HepG2 (cell line): Measurements from ENCODE around the gene C11orf68. TPM values are rescaled to one million over a fixed set of nuclear protein-coding genes. Genes with fewer than 3 reads are reported as not detected.

Experiments used
- ATF7-NPFF ChIP-seq: sonication (generic); formaldehyde crosslinking; IDR thresholded peaks from 2 replicates; pipeline ENCODE4 v1.8.1; 2023; ENCODE audit warnings: mild to moderate bottlenecking, low read depth, missing genetic modification reagents, moderate library complexity
- BCLAF1 ChIP-seq: fragments of 450-650 bp; IDR thresholded peaks from 2 replicates; pipeline ENCODE4 v1.6.1; 2017; ENCODE audit warnings: mild to moderate bottlenecking
- DZIP1 ChIP-seq: sonication (generic); formaldehyde crosslinking; IDR thresholded peaks from 2 replicates; pipeline ENCODE4 v1.5.0; 2020; ENCODE audit warnings: mild to moderate bottlenecking, missing genetic modification reagents
- ELF1 ChIP-seq: sonication (generic); formaldehyde crosslinking; IDR thresholded peaks from 2 replicates; pipeline ENCODE4 v1.4.0; 2020; ENCODE audit warnings: missing genetic modification reagents
- FOXC1 ChIP-seq: sonication (generic); formaldehyde crosslinking; IDR thresholded peaks from 2 replicates; pipeline ENCODE4 v1.8.0; 2022; ENCODE audit warnings: mild to moderate bottlenecking, missing genetic modification reagents, borderline replicate concordance
- GATAD2A ChIP-seq: IDR thresholded peaks from 2 replicates; pipeline ENCODE4 v1.6.1; 2016
- MEF2D ChIP-seq: sonication (generic); formaldehyde crosslinking; IDR thresholded peaks from 2 replicates; pipeline ENCODE4 v1.5.1; 2020; ENCODE audit warnings: mild to moderate bottlenecking, missing genetic modification reagents
- MTA3 ChIP-seq: sonication (generic); formaldehyde crosslinking; IDR thresholded peaks from 2 replicates; pipeline ENCODE4 v1.4.0; 2020; ENCODE audit warnings: missing genetic modification reagents
- PHB2 ChIP-seq: fragments of 450-650 bp; IDR thresholded peaks from 2 replicates; pipeline ENCODE4 v1.6.1; 2018; ENCODE audit not compliant: partially characterized antibody
- POLR2AphosphoS2 ChIP-seq: IDR thresholded peaks from 2 replicates; pipeline ENCODE4 v1.6.1; 2011; ENCODE audit warnings: low read depth, low read length, improper control_type of control experiment
- SIN3A ChIP-seq: IDR thresholded peaks from 2 replicates; pipeline ENCODE4 v1.6.1; 2011; ENCODE audit warnings: low read depth, mild to moderate bottlenecking, control low read depth, low read length, borderline replicate concordance
- SKIL ChIP-seq: sonication (generic); formaldehyde crosslinking; IDR thresholded peaks from 2 replicates; pipeline ENCODE4 v1.8.0; 2022; ENCODE audit warnings: missing genetic modification reagents, mild to moderate bottlenecking, moderate library complexity, borderline replicate concordance
- TERF1 ChIP-seq: sonication (generic); formaldehyde crosslinking; IDR thresholded peaks from 2 replicates; pipeline ENCODE4 v1.8.0; 2022; ENCODE audit warnings: mild to moderate bottlenecking, missing genetic modification reagents, moderate library complexity
- XRCC5 ChIP-seq: fragments of 200-400 bp; formaldehyde crosslinking; optimal IDR thresholded peaks from 2 replicates; pipeline ENCODE3; 2017; ENCODE audit warnings: mild to moderate bottlenecking, low read length
- ZNF205 ChIP-seq: IDR thresholded peaks from 2 replicates; pipeline ENCODE4 v1.6.1; 2018; ENCODE audit warnings: missing biosample characterization, missing genetic modification reagents
- ZNF207 ChIP-seq: fragments of 450-650 bp; IDR thresholded peaks from 2 replicates; pipeline ENCODE4 v1.6.1; 2016; ENCODE audit warnings: antibody characterized with exemption, borderline replicate concordance
- ZNF225 ChIP-seq: sonication (generic); formaldehyde crosslinking; IDR thresholded peaks from 2 replicates; pipeline ENCODE4 v1.4.0; 2020; ENCODE audit warnings: mild to moderate bottlenecking, missing genetic modification reagents
- ZNF720 ChIP-seq: sonication (generic); formaldehyde crosslinking; IDR thresholded peaks from 2 replicates; pipeline ENCODE4 v1.4.0; 2020; ENCODE audit warnings: missing genetic modification reagents
- polyA plus RNA-seq, 8 experiments: library from polyadenylated mRNA; depleted of rRNA in 3 of 8; stranded (reverse) in 7 of 8; unstranded in 1 of 8; fragments of >200 nt; fragmentation: Illumina TruSeq in 4 of 8; extraction: Trizol in 4 of 8; gene quantifications; 2 replicates each; pipeline versions ENCODE4 v1.2.1 to v1.2.3, GENCODE V29; 2011 to 2016; ENCODE audit warnings: low read depth in 4 of 8, missing spikeins in 1 of 8, mixed read lengths in 1 of 8; ENCODE audit not compliant: insufficient read depth in 1 of 8
- total RNA-seq, 5 experiments: library from RNA; depleted of rRNA; stranded (reverse); fragments of >200 nt; fragmentation: Illumina TruSeq; extraction: Trizol; gene quantifications; 2 replicates each; pipeline ENCODE4 v1.2.3, GENCODE V29; 2016; ENCODE audit warnings: low read depth in 1 of 5

C11orf68 gene
- total and polyA plus RNA-seq, 2 of the 13 experiments (the other 11 are each of a cell fraction or from before 2014, with no cell fraction given), result 8.4 to 28.3 TPM

GRCh38 chr11:65961267-65962140, 42.6 kb upstream of the C11orf68 start, which contains the start of gene SART1 (continued):
- TF ChIP-seq DZIP1 (CRISPR knock-in tag) (no peak), GATAD2A (CRISPR knock-in tag) (peak; percentile 78), SIN3A (peak; percentile 93), TERF1 (CRISPR knock-in tag) (no peak), SKIL (CRISPR knock-in tag) (no peak), ZNF225 (no peak), ZNF207 (no peak), POLR2AphosphoS2 (no peak), ELF1 (peak; percentile 98), MTA3 (CRISPR knock-in tag) (no peak), MEF2D (CRISPR knock-in tag) (peak; percentile 72), BCLAF1 (no peak), ATF7-NPFF (CRISPR knock-in tag) (peak; percentile 22; the same call in 1 of the 2 replicates), ZNF205 (CRISPR knock-in tag) (peak; percentile 58; the same call in 1 of the 2 replicates), PHB2 (no peak), XRCC5 (peak; percentile 75), ZNF720 (no peak), FOXC1 (CRISPR knock-in tag) (peak; percentile 69; the same call in 1 of the 2 replicates)
